Fibroblast of skin of scalp (primary cell): Measurements from ENCODE around the gene THAP12. TPM values are rescaled to one million over a fixed set of nuclear protein-coding genes. Genes with fewer than 3 reads are reported as not detected.
"Not testable (repeated sequence)": the region's sequence is repeated elsewhere in the genome, so short reads cannot be mapped to it uniquely, and the experiment has no call there.

ENCODE experiments used
- DNase-seq: peaks from one replicate; pipeline ENCODE4 v3.0.0-alpha.2; 2013
- polyA plus RNA-seq, 2 experiments: library from polyadenylated mRNA; unstranded; fragments of 120-200 nt; gene quantifications; one replicate each; pipeline ENCODE4 v1.2.1, GENCODE V29; 2013; ENCODE audit not compliant: insufficient read length in 2 of 2

THAP12 gene
- polyA plus RNA-seq (2013, experiment 1 of 2; ENCODE audit: insufficient read length), result 43.7 TPM
- polyA plus RNA-seq (2013, experiment 2 of 2; ENCODE audit: insufficient read length), result 45.2 TPM

DNA sequence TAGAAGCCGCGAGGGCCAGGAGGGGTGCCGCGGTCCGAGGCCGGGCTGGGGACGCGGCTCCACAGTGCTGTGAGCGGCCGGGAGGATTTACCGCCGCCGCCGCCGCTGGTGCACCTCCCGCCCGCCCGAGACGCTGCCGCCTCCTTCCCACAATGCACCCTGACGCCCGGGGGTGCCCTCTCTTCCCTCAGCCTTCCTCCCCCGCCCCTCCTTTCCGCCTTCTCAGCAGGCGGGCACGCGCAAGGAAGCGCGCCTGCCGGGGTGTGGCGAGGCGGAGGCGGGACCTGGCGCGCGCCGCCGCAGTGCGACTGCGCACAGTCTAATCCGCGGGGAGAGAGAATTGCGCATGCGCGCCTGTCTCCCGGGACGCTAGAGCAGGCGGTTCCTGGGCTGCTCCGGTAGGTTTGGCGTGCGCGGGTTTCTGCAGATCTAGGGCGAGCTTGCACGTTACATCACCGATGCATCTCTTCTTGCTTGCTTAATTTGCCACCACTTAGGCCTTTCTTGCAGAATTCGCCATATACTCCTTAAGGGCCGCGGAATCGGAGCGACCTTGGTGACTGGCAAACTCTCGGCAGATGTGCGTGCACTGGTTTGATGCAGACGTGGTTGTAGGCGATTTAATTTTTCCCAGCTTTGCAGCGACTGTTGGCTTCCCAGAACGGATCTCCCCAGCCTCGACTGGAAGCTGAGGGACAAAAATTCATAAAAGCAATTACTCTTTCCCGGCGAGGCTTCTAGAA, at the start of gene THAP12, which contains the start of gene GVQW3:
THAP12 (minus strand) TSS at position 156 of the 743 bp plus-strand sequence. CDS start 296 bp downstream, outside the sequence.
GVQW3 (plus strand) TSS at position 347 of the 743 bp plus-strand sequence. CDS start 506 bp downstream, outside the sequence.
- peak; percentile 99 for DNase-seq

DNA sequence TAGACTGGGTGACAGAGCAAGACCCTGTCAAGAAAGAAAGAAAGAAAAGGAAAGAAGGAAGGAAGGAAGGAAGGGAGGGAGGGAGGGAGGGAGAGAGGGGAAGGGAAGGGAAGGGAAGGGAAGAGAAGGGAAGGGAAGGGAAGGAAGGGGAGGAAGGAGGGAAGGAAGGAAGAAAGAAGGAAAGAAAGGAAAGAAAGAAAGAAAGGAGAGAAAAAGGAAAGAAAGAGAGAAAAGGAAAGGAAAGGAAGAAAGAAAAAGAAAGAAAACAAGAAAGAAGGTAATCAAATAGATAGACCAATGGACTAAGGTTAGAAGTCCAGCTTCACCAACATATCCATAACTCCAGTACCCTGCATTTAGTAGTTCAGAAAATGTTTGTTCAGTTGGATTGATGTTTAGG, 45.7 kb upstream of the THAP12 start:
- DNase-seq, result no peak

DNA sequence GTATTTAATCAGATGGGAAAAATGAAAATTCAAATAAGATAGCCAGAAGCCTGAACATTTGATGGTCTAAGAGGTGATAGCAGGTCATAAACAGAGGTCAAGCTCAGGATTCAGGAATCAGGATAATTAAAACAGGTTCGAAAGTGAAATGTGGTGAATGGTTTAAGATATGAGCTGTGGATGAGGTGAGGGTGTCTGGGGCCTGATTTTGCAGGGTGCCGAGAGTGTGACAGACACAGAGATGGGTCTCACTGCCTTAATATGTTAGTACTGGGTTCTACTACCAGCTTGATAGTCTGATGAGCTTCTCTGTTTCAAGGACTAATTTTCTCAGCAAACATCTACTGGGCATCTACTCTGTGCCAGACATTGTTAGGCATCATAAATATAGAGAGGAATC, 44.0 kb upstream of the THAP12 start:
- no peak for DNase-seq

DNA sequence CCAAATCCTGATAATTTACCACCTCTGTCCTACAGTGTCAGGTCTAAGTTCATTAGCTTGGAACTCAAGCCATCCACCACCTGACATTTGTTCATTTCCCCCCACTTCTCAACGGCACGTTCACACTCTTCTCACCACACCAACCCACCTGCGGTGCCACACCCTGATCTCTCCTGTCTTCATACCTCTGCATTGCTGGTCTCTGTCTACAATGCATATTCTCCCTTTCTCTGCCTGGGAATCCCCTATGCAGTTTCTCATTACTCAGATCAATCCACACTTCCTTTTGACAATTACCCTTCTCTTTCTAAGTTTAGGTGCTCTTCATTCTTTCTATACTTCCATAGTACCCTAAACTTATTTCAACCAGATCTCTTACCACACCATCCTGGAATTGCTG, 43.4 kb upstream of the THAP12 start:
- no peak for DNase-seq

- DNase-seq, result no peak
These were observed 39.0 kb upstream of the THAP12 start for GRCh38 chr11:76419896-76420295.

DNA sequence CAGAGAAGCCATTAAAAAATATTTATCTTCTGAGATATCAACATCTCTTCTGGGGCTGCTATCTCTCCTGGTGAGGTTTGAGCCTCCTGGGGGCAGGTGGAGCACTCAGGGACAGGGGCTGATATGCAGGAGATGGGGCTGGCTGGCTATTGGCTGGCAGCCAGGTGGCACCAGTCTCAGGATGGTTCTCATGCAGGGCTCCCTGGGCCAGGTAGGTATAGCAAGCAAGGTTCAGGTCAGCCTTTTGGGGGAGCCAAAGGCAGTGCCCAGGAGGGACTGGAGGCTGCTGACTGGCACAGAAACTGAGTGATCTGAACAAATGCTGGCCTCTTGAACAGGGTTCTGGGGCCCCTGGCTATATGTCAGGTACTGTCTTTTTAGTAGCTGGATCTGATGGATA, 34.1 kb upstream of the THAP12 start:
- DNase-seq, result no peak

- peak; percentile 5 for DNase-seq
These were observed 30.0 kb upstream of the THAP12 start for GRCh38 chr11:76410851-76411357.

DNA sequence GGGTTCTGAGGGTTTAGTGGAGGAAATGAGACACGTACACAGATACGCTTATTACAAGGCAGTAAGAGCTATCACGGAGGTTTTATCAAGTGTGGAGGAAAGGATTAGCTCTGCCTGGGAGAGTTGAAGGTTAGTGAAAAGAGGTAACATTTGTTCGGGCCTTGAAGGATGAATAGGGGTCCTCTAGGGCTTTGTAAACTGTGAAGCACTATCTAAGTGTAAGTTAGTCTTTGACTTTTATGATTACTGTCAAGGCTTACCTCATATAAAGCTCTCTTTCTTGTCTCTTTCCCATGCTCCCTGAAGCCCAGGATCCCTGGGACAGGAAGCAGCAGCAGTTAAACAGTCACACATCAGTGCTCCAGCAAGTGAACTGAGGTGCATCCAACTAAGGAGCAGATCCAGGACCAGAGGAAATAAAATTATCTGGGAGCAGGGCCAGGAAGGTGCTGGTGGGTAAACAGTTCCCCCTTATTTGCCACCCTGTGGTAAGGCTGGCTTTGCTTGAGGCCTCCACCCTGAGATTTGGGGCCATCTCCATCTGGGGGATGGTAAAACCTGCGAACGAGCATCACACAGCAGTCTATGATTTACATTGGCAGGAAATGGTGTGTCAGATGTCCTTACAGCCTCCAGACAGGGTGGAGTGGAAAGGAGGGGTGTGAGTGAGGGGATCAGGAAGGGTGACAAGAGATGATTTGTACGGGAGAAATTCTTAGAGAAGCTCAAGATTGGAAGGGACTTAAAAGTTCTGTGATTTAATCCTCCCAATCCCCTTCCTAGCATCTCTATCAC, 27.4 kb upstream of the THAP12 start:
- no peak for DNase-seq

- no peak for DNase-seq
These were observed 25.4 kb upstream of the THAP12 start for GRCh38 chr11:76406359-76406758.

- DNase-seq, result not testable (repeated sequence)
These were observed 20.6 kb upstream of the THAP12 start for GRCh38 chr11:76401484-76401883.

DNA sequence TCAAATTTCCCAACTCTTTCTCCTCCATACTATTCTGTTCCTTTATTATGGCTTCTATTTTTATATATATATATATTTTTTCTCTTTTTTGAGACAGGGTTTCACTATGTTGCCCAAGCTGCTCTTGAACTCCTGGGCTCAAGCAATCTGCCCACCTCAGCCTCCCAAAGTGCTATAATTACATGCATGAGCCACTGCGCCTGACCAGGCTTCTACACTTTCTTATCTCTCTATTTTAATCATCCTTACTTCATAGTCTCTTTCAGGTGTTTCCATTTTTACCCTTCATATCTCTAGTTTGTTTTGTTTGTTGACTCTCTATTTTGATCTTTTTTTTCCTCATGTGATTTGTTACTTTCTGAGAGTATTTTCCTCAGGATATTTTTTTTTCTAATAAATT, 20.0 kb upstream of the THAP12 start:
- no peak for DNase-seq

GRCh38 chr11:76397383-76397782, 16.5 kb upstream of the THAP12 start:
- DNase-seq, result no peak

- DNase-seq, result no peak
These were observed 14.4 kb upstream of the THAP12 start for GRCh38 chr11:76395296-76395695.

GRCh38 chr11:76394411-76394810, 13.5 kb upstream of the THAP12 start:
- no peak for DNase-seq

DNA sequence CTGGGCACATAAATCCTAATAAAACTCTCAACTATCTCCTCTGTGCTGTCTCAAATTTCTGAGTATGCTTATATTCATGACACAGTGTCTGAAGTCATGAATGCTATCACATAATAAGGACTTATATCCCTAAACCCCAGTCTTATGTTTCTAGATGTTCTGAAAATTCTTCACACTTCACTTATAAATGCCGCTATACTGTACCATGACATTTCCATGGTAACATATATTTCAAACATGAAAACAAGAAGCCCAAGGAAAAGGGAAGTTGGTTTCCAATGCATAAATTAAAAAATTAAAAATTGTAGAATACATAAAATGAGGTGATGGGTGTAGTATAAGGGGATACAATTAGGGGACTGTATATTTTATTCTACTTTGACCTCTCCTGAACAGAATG, 11.9 kb upstream of the THAP12 start:
- no peak for DNase-seq

- no peak for DNase-seq
These were observed 11.0 kb upstream of the THAP12 start for GRCh38 chr11:76391811-76392475.

- DNase-seq, result no peak
These were observed 10.1 kb upstream of the THAP12 start for GRCh38 chr11:76391021-76391420.

GRCh38 chr11:76388408-76388807, 7.5 kb upstream of the THAP12 start:
- no peak for DNase-seq

DNA sequence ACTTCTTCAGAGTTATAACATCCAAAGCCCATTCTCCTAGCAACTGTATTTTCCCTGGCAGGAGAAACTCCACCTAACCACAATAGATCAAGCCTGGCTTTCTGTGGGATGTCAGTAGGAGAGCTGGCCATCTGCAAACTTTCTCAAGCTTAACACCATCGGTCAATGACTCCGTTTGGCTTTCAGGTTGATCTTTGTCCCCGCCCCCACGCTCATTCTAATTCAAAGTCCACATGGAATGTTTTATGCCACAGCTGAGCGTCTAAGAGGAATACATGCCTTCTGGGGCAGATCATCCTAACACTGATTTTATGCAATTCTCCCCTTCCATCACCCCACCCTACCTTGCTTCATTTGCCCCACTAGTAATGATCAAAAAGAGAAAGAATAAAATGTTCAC, 5.0 kb upstream of the THAP12 start:
- no peak for DNase-seq

DNA sequence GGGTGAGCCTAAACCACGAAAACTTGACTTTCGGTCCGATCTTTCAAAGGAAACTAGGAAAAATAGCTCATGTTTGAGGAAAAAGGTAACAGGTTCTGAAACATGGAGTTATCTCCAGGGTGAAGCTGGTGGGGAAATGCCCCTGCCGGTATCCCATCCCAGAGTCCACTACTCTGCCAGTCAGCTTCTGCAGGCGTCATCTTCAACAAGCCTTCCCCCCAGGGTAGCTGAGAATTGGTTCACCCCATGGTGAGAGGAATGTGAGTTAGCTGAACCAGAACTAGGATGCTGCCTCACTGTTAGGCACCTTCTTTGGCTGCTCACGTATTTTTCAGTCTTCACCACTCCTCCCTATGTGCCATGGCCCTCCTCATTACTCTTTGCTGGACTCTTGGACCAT, 1.3 kb upstream of the THAP12 start:
- DNase-seq, result no peak

- DNase-seq, result no peak
These were observed 564 bp downstream of the THAP12 start for GRCh38 chr11:76380159-76380976.

GRCh38 chr11:76379807-76380158, 1.1 kb downstream of the THAP12 start:
- no peak for DNase-seq
